T-helper 2 cell (primary cell): Measurements from ENCODE around the gene SHKBP1.
"Not testable (repeated sequence)": the region's sequence is repeated elsewhere in the genome, so short reads cannot be mapped to it uniquely, and the experiment has no call there.

ENCODE experiments used
- DNase-seq, 5 experiments: peaks; one replicate each; pipeline versions ENCODE4 v3.0.0 to v3.0.0-alpha.2; 2012 to 2022

SHKBP1 gene

DNA sequence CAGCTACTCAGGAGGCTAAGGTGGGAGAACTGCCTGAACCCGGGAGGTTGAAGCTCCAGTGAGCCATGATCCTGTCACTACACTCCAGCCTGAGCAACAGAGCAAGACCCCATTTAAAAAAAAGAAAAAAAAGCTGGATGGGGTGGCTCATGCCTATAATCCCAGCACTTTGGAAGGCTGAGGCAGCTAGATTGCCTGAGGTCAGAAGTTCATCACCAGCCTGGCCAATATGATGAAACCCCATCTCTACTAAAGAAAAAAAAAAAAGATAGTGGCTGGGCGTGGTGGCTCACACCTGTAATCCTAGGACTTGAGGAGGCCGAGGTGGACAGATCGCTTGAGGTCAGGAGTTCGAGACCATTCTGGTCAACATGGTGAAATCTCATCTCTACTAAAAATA, 39.5 kb downstream of the SHKBP1 start:
- no peak for DNase-seq

DNA sequence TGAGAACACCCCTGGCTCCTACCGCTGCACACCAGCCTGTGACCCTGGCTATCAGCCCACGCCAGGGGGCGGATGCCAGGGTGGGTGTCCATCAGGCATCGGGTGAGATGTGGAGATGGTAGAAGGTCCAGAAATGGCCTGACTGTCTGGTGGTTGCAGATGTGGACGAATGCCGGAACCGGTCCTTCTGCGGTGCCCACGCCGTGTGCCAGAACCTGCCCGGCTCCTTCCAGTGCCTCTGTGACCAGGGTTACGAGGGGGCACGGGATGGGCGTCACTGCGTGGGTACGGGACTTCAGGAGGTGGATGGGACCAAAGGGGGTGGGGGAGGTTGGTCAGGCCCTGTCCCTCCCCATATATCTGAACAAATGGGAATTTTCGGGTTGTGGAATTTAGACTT, 40.3 kb downstream of the SHKBP1 start:
- no peak for DNase-seq

DNA sequence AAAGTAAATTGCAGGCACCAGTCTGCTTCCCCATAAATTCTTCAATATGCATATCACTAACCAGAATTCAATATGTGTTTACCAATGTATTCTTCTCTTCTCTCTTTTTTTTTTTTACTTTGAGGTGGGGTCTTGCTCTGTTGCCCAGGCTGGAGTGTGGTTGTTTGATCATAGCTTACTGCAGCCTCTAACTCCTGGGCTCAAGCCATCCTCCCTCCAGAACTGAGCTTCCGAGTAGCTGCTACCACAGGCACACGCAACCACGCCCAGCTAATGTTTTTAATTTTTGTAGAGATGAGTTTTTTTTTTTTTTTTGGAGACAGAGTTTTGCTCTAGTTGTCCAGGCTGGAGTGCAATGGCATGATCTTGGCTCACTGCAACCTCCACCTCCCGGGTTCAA, 41.3 kb downstream of the SHKBP1 start:
- no peak for DNase-seq

DNA sequence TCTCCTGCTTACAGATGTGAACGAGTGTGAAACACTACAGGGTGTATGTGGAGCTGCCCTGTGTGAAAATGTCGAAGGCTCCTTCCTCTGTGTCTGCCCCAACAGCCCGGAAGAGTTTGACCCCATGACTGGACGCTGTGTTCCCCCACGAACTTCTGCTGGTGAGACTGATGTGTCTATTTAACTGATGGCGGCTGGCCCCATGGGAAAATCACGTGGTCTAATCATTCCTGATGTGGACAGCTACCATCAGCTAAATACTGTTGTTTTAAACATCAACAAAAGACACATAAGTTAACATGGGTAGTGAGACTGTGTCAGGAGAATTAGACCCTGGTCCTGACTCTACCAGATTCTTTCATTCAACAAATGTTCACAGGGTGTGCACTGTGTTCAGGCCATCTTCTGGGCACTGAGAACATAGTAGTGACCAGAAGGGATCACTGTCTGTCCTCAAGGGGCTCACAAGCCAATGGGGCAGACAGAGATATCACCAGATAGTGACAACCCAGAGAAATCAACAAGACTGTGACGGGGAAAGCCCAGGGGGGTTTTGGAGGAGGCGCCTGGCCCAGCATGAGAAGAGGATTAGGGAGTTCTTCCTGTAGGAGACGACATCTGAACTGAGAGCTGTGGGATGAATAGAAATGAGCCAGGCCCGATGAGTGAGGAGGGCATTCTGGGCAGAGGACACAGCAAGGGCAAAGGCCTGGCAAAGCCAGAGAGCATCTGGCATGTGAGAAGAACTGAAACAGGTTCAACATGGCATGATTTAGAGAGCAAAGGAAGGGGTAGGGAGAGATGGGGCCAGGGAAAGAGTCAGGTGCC, 42.9 kb downstream of the SHKBP1 start:
- no peak for DNase-seq

DNA sequence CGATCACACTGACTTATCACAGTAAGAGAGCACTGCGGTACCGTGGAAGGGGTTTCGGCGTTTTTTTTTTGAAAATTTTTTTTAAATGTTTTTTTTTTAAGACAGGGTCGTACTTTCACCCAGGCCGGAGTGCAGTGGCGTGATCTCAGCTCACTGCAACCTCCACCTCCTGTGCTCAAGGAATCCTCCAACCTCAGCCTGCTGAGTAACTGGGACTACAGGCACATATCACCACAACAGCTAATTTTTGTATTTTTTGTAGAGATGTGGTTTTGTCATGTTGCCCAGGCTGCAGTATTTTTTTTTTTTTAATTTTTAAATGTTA, 43.5 kb downstream of the SHKBP1 start:
- no peak for DNase-seq

DNA sequence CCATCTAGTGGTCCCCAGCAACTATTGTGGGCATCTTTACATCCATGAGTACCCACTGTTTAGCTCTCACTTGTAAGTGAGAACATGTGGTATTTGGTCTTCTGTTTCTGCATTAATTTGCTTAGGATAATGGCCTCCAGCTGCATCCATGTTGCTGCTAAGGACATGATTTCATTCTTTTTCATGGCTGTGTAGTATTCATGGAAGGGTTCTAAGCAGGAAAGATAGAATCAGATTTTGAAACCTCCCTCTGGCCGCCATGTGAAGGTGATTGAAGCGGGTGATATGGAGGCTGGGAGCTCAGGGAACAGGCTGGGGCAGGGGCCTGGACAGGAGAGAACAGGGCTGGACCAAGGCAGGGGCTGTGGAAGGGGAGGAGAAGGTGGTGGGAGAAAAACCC, 44.6 kb downstream of the SHKBP1 start:
- DNase-seq: no peak

DNA sequence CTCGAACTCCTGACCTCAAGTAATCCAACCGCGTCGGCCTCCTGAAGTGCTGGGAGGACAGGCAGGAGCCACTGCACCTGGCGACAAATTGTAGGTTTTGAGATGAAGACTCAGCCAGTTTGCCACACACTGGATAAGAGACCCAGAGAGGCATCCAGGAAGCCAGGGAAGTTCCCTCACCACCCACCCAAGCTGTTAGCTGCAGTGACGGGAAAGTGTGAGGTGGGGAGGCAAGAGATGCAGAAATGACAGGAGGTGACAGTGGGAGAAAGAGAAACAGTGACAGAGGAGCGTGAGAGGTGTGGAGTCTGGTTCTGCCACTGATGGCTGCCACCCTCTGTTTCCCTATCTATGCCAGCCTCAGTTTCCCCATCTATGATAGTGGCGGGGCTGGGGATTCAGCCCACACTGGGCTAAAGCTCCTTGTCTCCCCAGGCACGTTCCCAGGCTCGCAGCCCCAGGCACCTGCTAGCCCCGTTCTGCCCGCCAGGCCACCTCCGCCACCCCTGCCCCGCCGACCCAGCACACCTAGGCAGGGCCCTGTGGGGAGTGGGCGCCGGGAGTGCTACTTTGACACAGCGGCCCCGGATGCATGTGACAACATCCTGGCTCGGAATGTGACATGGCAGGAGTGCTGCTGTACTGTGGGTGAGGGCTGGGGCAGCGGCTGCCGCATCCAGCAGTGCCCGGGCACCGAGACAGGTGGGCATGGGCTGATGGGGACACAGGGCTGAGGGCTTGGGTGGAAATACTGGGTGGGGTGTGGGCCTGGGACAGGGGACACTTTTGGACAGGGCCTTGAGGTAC, 45.5 kb downstream of the SHKBP1 start:
- no peak for DNase-seq

DNA sequence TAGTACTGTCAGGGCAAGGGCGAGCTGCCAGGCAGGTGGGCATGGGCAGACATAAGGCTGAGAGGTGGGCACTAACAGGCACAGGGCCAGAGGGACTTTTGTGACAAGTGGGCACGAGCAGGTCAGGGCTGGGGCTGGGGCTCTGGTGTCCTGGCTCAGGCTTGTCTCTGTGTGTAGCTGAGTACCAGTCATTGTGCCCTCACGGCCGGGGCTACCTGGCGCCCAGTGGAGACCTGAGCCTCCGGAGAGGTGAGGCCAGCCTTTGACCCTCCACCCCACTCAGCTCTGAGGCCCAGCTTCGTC, 46.1 kb downstream of the SHKBP1 start:
- DNase-seq: no peak

DNA sequence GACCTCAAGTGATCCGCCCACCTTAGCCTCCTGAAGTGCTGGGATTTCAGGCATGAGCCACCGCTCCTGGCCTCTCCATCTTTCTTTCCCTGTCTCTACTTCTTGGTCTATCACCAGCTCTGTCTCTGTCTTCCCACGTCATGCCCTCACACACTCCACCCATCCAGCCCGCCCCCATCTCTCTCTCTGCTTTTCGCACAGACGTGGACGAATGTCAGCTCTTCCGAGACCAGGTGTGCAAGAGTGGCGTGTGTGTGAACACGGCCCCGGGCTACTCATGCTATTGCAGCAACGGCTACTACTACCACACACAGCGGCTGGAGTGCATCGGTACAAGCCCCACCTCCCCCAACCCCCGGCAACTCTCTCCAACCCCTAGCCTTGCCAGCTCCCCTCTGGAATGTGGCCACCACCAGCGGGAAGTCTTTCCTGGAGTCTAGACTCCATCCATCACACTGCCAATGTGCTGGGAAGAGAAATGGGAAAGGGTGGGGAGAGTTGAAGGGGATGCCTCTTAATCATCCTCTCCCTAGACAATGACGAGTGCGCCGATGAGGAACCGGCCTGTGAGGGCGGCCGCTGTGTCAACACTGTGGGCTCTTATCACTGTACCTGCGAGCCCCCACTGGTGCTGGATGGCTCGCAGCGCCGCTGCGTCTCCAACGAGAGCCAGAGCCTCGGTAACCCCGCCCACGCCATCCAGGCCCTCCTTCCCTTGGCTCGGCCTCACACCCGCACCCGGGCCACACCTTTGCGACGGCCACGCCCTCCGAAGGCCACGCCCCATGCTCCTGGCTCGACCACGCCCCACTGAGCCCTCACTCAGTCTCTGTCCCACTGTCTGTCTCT, 47.0 kb downstream of the SHKBP1 start:
- DNase-seq: no peak

DNA sequence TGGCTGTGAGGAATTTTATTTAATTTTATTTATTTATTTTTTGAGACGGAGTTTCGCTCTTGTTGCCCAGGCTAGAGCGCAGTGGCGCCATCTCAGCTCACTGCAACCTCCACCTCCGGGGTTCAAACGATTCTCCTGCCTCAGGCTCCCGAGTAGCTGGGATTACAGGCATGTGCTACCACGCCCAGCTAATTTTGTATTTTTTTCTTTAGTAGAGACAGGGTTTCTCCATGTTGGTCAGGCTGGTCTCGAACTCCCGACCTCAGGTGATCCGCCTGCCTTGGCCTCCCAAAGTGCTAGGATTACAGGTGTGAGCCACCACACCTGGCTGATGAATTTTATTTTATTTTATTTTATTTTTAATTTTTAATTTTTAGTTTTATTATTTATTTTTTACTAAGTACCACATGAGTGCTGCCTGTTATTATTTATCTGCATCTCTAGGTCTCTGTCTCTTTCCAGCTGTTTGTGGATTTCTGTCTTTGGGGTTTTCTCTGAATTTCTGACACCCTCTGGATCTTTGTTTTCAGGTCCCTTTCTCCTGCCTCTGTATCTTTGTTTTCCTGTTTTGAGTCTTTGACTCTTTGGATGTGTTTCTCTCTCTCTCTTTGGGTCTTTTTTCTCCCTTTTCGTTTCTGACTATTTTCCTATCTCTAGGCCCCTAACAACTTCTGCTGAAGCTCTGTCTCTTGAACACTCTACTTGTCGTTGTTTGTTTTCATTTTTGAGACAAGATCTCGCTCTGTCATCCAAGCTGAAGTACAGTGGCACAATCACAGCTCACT, 47.9 kb downstream of the SHKBP1 start:
- DNase-seq: not testable (repeated sequence)

DNA sequence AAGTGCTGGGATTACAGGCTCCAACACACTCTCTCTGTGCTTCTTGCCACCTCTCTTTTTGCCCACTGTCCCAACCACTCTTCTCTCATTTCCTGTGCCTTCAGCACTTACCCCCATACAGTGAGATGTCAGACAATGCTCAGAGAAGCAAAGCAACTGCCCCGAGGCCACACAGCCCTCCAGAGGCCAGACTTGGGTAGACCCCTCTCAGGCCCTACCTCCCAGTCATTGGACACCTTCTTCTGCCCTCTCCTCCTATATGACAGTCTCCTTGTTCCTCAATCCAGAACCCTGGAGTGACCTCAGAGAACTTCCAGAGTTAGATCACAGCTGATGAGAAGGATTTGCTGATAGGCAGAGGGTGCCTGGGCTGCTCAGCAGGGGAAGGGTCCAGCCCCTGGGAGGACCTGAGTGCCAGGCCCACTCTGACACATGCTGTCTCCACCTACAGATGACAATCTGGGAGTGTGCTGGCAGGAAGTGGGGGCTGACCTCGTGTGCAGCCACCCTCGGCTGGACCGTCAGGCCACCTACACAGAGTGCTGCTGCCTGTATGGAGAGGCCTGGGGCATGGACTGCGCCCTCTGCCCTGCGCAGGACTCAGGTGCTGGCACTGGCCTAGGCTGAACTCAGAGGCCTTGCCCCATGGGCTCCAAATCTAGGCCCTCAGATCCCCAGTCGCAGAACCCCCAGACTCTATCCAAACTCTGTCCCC, 48.9 kb downstream of the SHKBP1 start:
- no peak for DNase-seq

DNA sequence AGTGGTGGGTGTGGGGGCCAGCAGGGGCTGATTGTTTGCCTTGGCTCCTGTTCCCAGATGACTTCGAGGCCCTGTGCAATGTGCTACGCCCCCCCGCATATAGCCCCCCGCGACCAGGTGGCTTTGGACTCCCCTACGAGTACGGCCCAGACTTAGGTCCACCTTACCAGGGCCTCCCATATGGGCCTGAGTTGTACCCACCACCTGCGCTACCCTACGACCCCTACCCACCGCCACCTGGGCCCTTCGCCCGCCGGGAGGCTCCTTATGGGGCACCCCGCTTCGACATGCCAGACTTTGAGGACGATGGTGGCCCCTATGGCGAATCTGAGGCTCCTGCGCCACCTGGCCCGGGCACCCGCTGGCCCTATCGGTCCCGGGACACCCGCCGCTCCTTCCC, 50.2 kb downstream of the SHKBP1 start:
- no peak for DNase-seq

DNA sequence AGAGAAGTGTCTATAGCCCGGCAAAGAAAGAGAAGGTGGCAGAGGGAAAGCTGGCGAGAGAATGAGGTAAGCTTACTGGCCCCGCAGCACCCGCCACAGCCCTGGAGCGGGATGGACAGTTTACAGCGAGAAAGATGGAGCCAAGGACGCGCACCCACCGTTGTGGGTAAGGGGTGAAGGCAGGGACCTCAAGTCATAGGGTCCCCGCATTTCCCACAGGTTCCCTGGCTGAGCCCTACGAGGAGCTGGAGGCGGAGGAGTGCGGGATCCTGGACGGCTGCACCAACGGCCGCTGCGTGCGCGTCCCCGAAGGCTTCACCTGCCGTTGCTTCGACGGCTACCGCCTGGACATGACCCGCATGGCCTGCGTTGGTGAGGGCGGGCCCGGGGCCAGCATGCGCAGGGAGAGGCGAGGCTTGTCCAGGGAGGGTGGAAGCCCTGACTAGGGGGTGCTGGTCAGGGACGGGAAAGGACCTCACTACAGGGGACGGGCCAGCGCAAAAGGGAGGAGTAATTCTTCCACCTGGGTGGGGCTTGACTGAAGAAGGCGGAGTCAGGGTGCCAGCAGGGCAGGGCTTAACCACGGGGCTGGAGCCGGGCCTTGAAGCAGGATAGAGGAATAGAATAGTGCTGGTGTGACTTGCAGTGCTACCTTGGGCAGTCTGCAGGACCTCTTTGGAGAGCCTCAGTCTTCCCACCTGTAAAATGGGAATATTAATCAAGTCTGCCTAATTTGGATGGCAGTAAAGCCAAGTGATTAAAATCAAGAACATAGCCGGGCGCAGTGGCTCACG, 51.0 kb downstream of the SHKBP1 start:
- no peak for DNase-seq

DNA sequence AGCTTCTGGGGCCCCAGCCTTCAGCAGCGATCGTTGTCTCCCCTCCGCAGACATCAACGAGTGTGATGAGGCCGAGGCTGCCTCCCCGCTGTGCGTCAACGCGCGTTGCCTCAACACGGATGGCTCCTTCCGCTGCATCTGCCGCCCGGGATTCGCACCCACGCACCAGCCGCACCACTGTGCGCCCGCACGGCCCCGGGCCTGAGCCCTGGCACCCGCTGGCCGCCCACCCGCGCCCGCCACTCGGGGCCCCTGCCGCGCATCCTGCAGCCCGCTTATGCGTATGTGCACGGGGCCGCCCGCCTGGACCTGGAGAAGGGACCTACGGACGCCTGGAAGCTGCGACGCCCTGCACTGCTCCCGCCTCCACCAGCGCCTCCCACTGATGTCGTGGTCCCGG, 52.7 kb downstream of the SHKBP1 start:
- no peak for DNase-seq

DNA sequence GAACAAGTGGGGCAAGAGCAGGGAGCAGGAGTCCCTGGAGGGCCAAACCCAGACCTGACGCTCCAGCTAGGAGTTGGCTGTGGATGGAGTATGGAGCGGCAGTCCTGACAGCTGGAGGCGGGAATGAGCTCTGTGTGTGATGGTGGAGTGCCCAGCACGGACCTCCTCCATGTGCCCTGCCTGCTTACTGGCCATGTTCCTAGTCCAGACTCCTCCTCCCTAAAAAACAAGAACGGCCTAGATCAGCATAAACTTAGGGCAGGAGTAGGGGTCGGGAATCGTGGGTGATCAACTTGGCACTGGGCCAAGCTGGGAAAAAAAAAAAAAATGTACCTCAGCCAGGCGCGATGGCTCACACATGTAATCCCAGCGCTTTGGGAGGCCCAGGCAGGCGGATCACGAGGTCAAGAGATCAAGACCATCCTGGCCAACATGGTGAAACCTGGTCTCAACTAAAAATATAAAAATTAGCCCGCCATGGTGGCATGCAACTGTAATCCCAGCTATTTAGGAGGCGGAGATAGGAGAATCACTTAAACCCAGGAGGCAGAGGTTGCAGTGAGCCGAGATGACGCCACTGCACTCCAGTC, 54.0 kb downstream of the SHKBP1 start:
- no peak for DNase-seq

DNA sequence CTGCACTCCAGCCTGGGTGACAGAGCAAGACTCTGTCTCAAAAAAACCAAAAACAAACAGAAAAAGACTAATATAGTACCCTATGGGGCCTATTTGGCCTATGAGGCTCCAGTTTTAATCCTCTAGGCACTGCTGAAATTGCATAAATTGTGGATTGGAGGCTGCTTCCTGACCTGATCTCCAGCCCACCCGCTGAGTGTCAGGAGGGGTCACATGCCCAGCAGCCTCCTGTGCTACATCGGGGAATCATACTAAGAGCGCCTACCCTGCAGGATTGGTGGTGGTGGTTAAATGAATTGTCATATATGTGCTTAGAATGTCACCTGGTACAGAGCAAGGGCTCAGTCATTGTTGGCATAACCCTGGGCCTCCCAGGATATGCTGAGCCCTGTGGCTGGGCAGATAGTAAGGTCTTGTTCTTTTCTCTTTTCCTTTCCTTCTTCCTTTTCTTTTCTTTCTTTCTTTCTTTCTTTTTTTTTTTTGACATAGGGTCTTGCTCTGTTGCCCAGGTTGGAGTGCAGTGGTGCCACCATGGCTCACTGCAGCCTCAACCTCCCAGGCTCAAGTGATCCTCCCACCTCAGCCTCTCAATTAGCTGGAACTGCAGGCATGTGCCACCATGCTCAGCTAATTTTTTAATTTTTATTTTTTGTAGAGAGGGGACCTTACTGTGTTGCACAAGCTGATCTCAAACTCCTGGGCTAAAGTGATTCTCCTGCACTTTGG, 55.8 kb downstream of the SHKBP1 start:
- DNase-seq: no peak

DNA sequence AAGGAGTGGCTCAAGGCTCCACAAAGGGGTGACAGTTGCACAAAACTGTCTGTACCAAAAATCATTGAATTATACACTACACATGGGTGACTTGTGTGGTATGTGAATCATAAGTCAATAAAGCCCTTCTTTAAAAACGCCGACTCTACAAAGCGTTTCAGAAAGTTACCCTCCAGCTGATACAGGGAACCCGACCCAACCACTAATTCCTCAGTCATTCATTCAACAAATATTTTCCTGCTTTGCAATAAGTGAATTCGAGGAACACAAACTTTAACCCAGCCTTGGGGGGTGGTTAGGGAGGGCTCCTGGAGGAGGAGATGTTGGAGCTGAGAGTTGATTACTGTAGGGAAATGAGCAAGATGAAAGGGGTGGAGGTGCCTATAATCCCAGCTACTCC, 56.5 kb downstream of the SHKBP1 start:
- DNase-seq: no peak

DNA sequence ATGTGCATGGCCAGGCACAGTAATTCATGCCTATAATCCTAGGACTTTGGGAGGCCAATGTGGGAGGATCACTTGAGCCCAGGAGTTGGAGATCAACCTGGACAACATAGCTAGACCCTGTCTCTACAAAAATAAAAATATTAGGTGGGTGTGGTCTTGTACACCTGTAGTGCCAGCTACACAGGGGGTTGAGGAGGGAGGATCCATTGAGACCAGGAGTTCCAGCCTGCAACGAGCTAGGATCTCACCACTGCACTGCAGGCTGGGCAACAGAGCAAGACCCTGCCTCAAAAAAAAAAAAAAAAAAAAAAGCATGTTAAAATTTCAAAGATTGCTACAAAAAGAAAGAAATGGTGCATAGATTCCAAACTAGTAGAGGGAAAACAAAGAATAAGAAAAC, 61.7 kb downstream of the SHKBP1 start:
- no peak for DNase-seq

DNA sequence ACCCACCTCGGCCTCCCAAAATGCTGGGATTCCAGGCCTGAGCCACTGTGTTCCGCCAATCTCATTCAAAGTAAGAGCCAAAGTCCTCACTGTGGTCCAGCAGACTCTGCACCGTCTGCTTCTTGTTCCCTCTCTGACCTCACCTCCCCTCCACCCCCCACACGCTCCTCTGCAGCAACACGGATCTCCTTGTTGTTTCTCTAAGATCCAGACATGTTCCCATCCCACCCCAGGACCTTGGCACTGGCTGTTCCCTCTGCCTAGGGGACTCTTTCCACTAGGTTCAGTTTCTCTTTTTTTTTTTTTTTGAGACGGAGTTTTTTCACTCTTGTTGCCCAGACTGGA, 62.9 kb downstream of the SHKBP1 start:
- no peak for DNase-seq

DNA sequence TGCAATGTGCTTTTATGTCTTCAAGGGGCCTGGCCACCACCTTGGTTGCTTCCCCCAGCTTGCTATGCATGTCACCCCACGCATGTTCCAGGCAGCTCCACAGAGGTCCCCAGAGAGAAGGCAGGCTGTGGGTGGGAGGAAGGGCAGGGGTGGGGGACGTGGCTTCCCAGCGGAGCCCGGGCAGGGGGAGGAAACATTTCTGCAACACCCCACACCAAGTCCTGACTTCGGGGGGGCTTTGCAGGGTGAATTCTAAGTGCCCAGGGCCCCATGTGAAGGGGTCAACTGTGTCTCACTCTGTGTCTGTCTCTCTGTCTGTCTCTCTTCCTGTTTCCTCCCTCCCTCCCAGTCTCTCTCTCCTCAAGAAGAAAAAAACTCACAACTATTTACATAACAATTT, 64.1 kb downstream of the SHKBP1 start:
- DNase-seq: no peak
